T-helper 2 cell treated with Interferon-gamma antibody and Interleukin-4, amounts not matched to agents 100 ng/mL and 5 ng/mL, for 36 hours (primary cell): ENCODE measurements around the gene SPPL3. TPM values are rescaled to one million over a fixed set of nuclear protein-coding genes. Genes with fewer than 3 reads are reported as not detected.

Experiments used
- intact Hi-C: fragments of 100-400 bp; cut with micrococcal nuclease; formaldehyde crosslinking; loops from one replicate; pipeline ENCODE4 v1.15.1; 2023
- total RNA-seq: library from RNA; stranded (reverse); gene quantifications from 2 replicates; pipeline ENCODE4 v1.2.3, GENCODE V29; 2022

SPPL3 gene
- total RNA-seq, 1 donor from 2014 or later, result 33.8 TPM

- intact Hi-C loops, result loop anchor here (1.0 to 10.0 kb wide), 4 partner anchors 15 to 239 kb away; partner anchors contain the start of genes POP5 and UNC119B
These were observed 178.3 kb downstream of the SPPL3 start, which contains the start of gene ACADS for GRCh38 chr12:120725659-120726509. Gene ACADS (plus strand): TSS chr12:120725826. CDS start chr12:120725886, 60 bp downstream.

GRCh38 chr12:120725151-120725658, 179.0 kb downstream of the SPPL3 start:
- intact Hi-C loops, result loop anchor here (1.0 to 10.0 kb wide), 4 partner anchors 14 to 240 kb away; partner anchors contain the start of genes POP5 and UNC119B

- intact Hi-C loops, result loop anchor here (1.0 to 10.0 kb wide), 4 partner anchors 14 to 240 kb away; partner anchors contain the start of genes POP5 and UNC119B
These were observed 179.4 kb downstream of the SPPL3 start for GRCh38 chr12:120724720-120725119.

GRCh38 chr12:120722784-120723183, 181.4 kb downstream of the SPPL3 start:
- intact Hi-C loops, result loop anchor here (10.0 kb wide), 1 partner anchor 242 kb away; no protein-coding TSS in a partner anchor

- intact Hi-C loops, result loop anchor here (10.0 kb wide), 1 partner anchor 243 kb away; no protein-coding TSS in a partner anchor
These were observed 182.3 kb downstream of the SPPL3 start for GRCh38 chr12:120721866-120722265.

- intact Hi-C loops, result loop anchor here (10.0 kb wide), 1 partner anchor 244 kb away; no protein-coding TSS in a partner anchor
These were observed 183.0 kb downstream of the SPPL3 start for GRCh38 chr12:120720987-120721801.

- intact Hi-C loops, result loop anchor here (10.0 kb wide), 1 partner anchor 244 kb away; no protein-coding TSS in a partner anchor
These were observed 183.7 kb downstream of the SPPL3 start for GRCh38 chr12:120720234-120720986.

GRCh38 chr12:120719496-120720233, 184.5 kb downstream of the SPPL3 start:
- intact Hi-C loops, result loop anchor here (10.0 kb wide), 1 partner anchor 245 kb away; no protein-coding TSS in a partner anchor

GRCh38 chr12:120719072-120719471, 185.1 kb downstream of the SPPL3 start:
- intact Hi-C loops, result no loop called here

GRCh38 chr12:120718055-120718454, 186.1 kb downstream of the SPPL3 start:
- intact Hi-C loops, result no loop called here

- intact Hi-C loops, result loop anchor here (1.0 kb wide), 2 partner anchors 67 to 131 kb away; no protein-coding TSS in a partner anchor
These were observed 190.2 kb downstream of the SPPL3 start for GRCh38 chr12:120713861-120714482.

- intact Hi-C loops, result no loop called here
These were observed 191.5 kb downstream of the SPPL3 start for GRCh38 chr12:120712610-120713009.

Other genes with a start within 250 kb of the SPPL3 start
- gene MLEC, start 217.2 kb downstream of the SPPL3 start, total RNA-seq, result 139 and 143 TPM in 2 replicates
- 20.3 and 20.6 TPM in 2 replicates for gene UNC119B, start 193.9 kb downstream of the SPPL3 start, total RNA-seq
- 14.6 and 17.6 TPM in 2 replicates for gene ACADS, start 178.5 kb downstream of the SPPL3 start, total RNA-seq
- gene HNF1A, start 74.2 kb upstream of the SPPL3 start, total RNA-seq, result not detected in 2 replicates
- 23.2 and 26.1 TPM in 2 replicates for gene C12orf43, start 112.1 kb upstream of the SPPL3 start, total RNA-seq
- gene OASL, start 134.9 kb upstream of the SPPL3 start, total RNA-seq, result 10.5 and 10.6 TPM in 2 replicates
- gene P2RX7, start 228.5 kb upstream of the SPPL3 start, total RNA-seq, result 15.1 and 15.8 TPM in 2 replicates